ENCODE results near the gene TNP2. TPM values are rescaled to one million over a fixed set of nuclear protein-coding genes. Genes with fewer than 3 reads are reported as not detected.

The TNP2 gene
- total and polyA plus RNA-seq, 9 of the 15 experiments (the other 6 are each of a cell fraction or from before 2014, with no cell fraction given): not detected

DNA sequence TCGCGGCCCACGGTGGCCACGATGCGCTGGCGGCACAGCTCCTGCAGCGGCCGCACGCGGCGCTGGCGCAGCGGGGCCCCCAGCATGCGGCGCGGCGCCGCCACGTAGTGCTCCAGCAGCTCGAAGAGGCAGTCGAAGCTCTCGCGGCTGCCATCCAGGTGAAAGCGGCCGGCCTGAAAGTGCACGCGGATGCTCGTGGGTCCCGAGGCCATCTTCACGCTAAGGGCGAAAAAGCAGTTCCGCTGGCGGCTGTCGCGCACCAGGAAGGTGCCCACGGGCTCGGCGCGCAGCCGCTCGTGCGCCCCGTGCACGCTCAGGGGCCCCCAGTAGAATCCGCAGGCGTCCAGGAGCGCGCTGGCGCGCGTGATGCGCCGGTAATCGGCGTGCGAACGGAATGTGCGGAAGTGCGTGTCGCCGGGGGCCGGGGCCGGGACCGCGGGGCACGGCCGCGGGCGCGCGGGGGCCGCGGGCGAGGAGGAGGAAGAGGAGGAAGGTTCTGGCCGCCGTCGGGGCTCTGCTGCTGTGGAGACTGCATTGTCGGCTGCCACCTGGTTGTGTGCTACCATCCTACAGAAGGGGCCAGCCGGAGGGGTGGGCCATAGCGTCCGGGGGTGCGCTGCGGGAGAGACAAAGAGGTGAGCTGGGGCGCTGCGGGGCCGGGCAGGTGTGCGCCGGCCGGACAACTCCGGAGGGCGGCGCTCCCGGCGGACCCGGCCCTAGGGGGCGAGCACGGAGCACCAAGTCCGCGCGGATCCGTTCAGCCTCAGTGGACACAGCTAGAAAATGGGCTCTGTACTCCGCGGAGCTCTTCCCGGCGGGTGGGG, 14.0 kb downstream of the TNP2 start (continued):
- TF ChIP-seq ZNF561 (CRISPR knock-in tag; conservative IDR thresholded peaks at IDR 0.05): no peak
- TF ChIP-seq PRMT5 (CRISPR knock-in tag; IDR thresholded peaks at IDR 0.05): peak; percentile 44; the same call in 1 of the 2 replicates
- peak; percentile 92; the same call in 1 of the 2 replicates for TF ChIP-seq ZBTB49 (CRISPR knock-in tag; IDR thresholded peaks at IDR 0.05; ENCODE audit: borderline replicate concordance)
- no peak for TF ChIP-seq TAF9B (IDR thresholded peaks at IDR 0.05; ENCODE audit: partially characterized antibody)
- no peak for TF ChIP-seq ZNF77 (CRISPR knock-in tag; IDR thresholded peaks at IDR 0.05)
- peak; percentile 81; the same call in 1 of the 2 replicates for TF ChIP-seq MTA3 (IDR thresholded peaks at IDR 0.05; ENCODE audit: borderline replicate concordance)
- TF ChIP-seq HMGXB4 (CRISPR knock-in tag; IDR thresholded peaks at IDR 0.05): peak; percentile 99
- 0 out of 2 replicates have a peak, but pooled peaks have one; percentile 11 for TF ChIP-seq TFAP4 (CRISPR knock-in tag; IDR thresholded peaks at IDR 0.05; ENCODE audit: borderline replicate concordance)
- TF ChIP-seq E2F3 (CRISPR knock-in tag; IDR thresholded peaks at IDR 0.05): peak; percentile 88
- TF ChIP-seq, protein P1, sequence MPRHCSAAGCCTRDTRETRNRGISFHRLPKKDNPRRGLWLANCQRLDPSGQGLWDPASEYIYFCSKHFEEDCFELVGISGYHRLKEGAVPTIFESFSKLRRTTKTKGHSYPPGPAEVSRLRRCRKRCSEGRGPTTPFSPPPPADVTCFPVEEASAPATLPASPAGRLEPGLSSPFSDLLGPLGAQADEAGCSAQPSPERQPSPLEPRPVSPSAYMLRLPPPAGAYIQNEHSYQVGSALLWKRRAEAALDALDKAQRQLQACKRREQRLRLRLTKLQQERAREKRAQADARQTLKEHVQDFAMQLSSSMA (CRISPR knock-in tag; IDR thresholded peaks at IDR 0.05): no peak
- TF ChIP-seq ILK (tag; IDR thresholded peaks at IDR 0.05; ENCODE audit: borderline replicate concordance, low read depth): no peak
- peak; percentile 79 for TF ChIP-seq CCNT2 (IDR thresholded peaks at IDR 0.05; ENCODE audit: borderline replicate concordance, extremely low read depth, insufficient read length, low read depth, low read length)
- TF ChIP-seq ZNF655 (CRISPR knock-in tag; IDR thresholded peaks at IDR 0.05): no peak
- TF ChIP-seq RNF2 (IDR thresholded peaks at IDR 0.05): peak; percentile 78
- no peak for TF ChIP-seq FOXK1 (CRISPR knock-in tag; IDR thresholded peaks at IDR 0.05; ENCODE audit: borderline replicate concordance)
- TF ChIP-seq ZSCAN29 (IDR thresholded peaks at IDR 0.05): no peak
- peak; percentile 67 to 72; a peak in 3 of 4 replicates for TF ChIP-seq NRF1 (conservative IDR thresholded peaks at IDR 0.05 in 1 of 2, IDR thresholded peaks at IDR 0.05 in 1 of 2)
- TF ChIP-seq MLLT1 (IDR thresholded peaks at IDR 0.05): 0 out of 4 replicates have a peak, but pooled peaks of 1 of the 2 experiments have one; percentile 13
- TF ChIP-seq SREBF2 (CRISPR knock-in tag; IDR thresholded peaks at IDR 0.05): no peak

All from K562 (cell line).